PC-3 (cell line): ENCODE results near the gene PRKCQ.

Experiments
- EZH2phosphoT487 ChIP-seq: fragments of 300-600 bp; sonication (generic); IDR thresholded peaks from 2 replicates; pipeline ENCODE4 v1.6.1; 2018; ENCODE audit warnings: mild to moderate bottlenecking, antibody characterized with exemption, low read length, borderline replicate concordance
- TF ChIP-seq, protein P1 (sequence below): fragments of 300-600 bp; sonication (generic); conservative IDR thresholded peaks from 2 replicates; pipeline ENCODE4 v1.5.1; 2017; ENCODE audit warnings: antibody characterized with exemption, low read depth, mild to moderate bottlenecking, low read length

DNA sequence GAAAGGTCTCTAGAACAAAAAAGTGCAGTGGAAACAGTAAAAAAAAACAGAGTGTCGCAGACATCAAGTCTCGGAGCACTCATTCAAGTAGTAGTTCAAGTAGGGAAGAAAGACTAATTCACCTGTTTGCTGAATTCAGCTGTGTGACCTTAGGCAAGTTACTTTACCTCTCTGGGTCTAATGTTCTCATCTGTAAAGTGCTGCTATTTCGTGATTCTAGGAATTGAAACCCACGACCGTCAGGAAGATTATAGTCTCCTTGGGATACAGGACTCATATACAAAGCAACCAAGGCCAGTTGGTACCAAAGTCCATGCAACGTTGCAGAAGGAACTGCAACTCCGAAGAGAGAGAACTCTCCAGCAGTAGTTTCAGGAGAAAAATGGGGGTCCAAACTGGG is 26.1 kb downstream of the PRKCQ start:
- TF ChIP-seq, protein P1, sequence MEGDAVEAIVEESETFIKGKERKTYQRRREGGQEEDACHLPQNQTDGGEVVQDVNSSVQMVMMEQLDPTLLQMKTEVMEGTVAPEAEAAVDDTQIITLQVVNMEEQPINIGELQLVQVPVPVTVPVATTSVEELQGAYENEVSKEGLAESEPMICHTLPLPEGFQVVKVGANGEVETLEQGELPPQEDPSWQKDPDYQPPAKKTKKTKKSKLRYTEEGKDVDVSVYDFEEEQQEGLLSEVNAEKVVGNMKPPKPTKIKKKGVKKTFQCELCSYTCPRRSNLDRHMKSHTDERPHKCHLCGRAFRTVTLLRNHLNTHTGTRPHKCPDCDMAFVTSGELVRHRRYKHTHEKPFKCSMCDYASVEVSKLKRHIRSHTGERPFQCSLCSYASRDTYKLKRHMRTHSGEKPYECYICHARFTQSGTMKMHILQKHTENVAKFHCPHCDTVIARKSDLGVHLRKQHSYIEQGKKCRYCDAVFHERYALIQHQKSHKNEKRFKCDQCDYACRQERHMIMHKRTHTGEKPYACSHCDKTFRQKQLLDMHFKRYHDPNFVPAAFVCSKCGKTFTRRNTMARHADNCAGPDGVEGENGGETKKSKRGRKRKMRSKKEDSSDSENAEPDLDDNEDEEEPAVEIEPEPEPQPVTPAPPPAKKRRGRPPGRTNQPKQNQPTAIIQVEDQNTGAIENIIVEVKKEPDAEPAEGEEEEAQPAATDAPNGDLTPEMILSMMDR = no peak
- no peak for TF ChIP-seq EZH2phosphoT487
